DMS 273 (cell line): Measurements from ENCODE around the gene AKAP14.
"Not testable (repeated sequence)": the region's sequence is repeated elsewhere in the genome, so short reads cannot be mapped to it uniquely, and the experiment has no call there.

Experiments
- DNase-seq: peaks from one replicate; lab custom pipeline; 2025; ENCODE audit not compliant: unreplicated experiment; lab: John Stamatoyannopoulos, UW

AKAP14 gene

DNA sequence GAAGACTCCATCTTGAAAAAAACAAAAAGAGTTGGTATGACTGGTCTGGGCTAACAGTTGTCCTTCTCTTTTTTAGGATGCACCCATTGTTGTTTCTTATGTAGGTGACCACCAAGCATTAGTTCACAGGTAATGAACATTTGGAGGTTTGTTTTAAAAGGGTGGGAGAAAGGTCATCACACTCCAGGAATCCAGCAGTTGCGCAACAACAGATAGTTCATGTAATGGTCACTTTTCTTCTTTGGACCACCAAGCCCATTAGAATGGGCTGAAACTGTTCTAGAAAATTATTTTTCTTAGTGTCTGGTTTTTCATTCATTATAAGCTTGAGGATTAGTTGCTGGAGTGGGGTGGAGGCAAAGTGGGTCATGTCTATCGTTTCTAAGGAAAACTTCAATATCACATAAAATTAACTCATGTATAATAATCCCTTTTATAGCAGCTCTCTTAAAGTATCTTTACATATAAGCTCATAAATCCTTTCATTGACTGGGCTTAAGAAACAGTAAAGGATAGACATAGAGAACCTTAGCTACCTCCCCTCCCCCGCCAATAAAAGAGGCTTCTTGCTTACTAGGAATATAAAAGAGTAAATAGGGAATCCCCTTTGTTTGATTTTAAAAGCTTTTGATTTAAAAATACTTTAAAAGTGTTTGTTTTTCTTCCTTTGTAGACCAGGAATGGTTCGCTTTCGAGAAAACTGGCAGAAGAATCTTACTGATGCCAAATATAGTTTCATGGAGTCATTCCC, 24.3 kb downstream of the AKAP14 start:
- no peak for DNase-seq

DNA sequence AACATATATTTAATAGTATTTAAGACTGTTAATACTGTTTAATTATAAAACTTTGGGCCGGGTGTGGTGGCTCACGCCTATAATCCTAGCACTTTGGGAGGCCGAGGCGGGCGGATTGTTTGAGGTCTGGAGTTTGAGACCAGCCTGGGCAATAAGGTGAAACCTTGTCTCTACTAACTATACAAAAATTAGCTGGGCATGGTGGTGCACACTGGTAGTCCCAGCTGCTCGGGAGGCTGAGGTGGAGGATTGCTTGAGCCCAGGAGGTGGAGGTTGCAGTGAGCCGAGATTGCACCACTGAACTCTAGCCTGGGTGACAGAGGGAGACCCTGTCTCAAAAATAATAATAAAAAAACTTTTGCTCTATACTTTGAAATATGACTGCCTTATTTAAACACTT, 26.7 kb downstream of the AKAP14 start:
- DNase-seq, result not testable (repeated sequence)

DNA sequence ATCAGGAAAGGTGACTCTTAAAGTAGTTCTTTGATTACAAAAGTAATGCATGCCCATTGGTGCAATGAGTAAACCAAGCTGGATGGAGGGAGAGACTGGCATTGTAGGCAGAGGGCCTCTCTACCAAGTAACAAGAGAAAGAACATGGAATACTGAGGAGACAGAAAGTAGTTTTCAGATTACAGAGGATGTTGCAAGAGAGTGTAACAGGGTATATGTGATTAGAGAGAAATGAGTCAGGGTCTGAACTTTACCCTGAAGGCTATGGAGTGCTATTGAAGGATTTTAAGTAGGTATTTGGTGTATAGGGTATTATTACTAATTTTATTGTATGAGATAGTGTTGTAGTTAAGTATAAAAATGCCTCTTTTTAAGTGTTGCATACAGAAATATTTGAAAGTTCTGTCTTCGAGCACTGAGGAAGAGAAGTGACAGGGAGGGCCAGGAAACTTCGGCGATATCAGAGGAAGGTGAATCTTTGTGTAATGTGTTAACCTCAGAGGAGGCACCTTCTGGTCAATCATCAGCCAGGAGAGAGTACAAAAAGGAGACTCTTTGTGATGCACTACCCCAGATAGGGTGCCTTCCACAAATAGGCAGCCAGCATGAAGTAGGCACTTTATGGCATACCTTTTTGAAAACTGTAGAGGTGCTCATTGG, 39.7 kb downstream of the AKAP14 start:
- no peak for DNase-seq

DNA sequence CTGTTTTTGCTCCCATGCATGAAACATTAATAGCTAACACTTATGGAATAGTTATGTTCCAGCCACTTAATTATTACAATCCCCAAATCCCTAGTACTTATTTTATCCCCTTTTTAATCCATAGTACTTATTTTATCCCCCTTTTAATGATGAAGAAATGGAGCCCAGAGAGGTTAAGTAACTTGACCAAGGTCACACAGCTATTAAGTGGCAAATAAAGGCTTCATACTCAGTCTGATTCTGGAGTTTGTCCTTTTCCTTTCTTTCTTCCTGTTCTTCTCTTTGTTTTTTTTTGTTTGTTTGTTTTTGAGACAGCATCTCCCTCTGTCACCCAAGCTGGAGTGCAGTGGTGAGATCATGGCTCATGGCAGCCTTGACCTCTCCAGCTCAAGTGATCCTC, 45.6 kb downstream of the AKAP14 start:
- DNase-seq, result no peak

DNA sequence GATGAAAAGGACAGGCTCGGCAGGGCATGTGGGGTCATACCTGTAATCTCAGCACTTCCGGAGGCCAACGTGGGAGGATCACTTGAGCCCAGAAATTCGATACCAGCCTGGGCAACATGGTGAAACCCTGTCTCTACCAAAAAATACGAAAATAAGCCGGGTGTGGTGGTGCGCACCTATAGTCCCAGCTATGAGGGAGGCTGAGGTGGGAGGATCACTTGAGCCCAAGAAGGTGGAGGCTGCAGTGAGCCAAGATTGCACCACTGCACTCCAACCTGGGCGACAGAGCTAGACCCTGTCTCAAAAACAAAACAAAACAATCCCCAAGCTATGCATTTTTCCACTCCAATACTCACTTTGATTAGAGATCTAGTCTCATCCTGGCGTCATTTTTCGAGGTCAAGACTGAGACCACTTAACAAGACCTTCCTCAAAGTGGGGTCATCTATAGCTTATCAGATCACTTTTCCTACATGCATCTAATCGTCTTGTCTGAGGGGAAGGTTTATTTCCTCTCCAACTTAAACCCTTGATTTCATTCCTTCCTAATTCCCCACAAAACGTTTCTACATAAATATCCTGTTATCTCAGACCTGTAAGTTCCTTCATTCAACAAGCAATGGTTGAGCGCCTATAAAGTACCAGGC, 46.6 kb downstream of the AKAP14 start:
- peak; percentile 20 for DNase-seq

DNA sequence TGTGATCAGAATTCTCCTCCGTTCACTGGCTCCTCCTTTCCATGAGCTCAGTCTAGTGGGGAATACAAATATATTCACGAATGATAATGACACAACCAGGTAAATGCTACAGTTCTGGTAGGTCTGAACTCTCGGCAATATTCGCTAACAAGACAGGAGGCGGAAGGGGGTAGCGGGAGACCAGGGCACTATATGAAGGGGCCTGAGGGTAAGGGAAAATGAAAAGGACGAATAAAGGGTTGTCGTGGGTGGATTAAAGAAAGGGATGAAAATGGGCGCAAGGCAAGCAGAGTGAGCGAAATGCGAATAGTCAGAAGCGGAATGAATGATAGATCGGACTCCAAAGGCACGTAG, 47.1 kb downstream of the AKAP14 start:
- DNase-seq, result no peak

DNA sequence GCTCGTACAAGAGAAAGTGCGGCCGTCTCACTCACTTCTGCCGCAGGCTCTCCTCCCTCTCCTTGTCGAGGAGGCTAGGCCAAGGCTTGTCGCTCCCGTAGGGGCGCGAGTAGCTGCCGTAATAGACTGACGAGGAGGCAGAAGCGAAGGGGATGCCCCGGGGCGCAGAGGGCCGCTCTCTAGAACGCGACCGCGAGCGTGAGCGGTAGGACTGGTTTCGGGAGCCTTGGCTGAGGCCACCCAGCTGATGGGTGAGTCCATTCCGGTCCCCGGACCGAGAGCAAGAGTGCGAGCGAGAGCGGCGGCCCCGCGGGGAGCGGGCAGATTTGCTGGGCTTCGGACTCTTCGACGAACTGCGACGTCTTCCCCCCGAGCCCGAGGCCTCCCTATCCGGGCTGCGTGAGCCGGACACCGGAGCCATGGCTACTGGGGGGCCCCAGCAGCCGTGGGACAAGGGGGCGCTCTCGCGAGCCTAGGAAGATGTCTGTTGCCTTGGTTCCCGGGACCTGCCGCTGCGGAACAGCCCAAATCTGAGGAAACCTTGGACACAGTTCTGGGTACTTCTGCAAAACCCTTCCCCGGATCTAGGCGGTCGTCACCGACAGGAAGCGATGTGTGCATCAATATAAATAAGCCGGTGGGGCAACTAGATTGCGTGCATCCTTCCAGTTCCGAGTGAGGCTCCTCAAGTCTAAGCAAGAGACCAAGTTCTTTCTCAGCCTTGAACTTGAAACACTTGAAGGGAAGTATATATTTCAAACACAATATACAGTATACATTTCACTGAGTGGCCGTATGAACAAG, 47.7 kb downstream of the AKAP14 start, which contains the start of gene NKAP:
NKAP (minus strand) TSS at position 567 of the 804 bp plus-strand sequence; CDS start at position 421, 146 bp downstream.
- DNase-seq, result peak; percentile 96

DNA sequence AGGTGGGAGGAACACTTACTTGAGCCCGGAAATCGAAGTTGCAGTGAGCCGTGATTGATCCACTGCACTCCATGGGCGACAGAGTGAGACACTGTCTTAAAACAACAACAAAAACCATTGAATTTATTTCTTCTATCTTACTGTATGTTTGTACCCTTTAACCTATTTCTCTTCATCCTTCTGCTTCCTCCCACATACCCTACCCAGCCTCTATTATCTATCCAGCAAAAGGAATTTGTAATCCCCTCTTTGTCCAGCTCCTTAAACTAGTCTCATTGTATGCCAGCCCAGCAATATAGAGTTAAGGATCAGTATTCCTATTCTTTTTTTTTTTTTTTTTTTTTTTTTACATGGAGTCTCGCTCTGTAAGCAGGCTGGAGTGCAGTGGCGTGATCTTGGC, 49.8 kb downstream of the AKAP14 start:
- no peak for DNase-seq

DNA sequence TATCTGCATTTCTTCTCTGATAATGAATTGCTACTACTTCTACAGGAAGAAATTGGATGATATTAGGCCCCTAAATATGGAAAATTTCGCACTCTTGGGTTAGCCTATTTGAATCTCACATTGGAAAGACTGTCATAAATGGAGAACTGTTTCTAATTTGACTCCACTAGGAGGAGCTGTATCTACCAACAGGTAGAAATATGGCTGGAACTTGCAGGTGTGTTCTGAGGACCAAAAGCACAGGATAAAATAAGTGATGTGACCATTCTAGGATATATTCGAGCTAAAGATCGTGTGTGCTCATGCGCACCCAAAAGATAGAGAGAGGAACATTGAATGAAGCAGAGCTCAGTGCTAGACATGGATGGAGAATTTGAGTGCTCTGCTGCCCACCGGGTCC, 52.7 kb downstream of the AKAP14 start:
- DNase-seq, result peak; percentile 18

DNA sequence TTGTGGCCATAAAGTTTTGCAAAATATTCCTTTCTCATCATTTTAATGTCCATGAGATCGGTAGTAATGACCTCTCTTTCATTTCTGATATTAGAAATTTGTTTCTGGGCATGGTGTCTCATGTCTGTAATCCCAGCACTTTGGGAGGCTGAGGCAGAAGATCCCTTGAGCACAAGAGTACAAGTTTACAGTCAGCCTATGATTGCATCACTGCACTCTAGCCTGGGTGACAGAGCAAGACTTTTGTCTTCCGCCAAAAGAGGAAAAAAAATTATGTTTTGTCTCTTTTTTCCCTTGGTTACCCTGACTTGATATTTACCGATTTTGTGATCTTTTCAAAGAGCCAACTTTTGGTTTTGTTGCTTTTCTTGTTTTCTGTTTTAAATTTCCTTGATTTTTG, 58.7 kb downstream of the AKAP14 start:
- peak; percentile 29 for DNase-seq

DNA sequence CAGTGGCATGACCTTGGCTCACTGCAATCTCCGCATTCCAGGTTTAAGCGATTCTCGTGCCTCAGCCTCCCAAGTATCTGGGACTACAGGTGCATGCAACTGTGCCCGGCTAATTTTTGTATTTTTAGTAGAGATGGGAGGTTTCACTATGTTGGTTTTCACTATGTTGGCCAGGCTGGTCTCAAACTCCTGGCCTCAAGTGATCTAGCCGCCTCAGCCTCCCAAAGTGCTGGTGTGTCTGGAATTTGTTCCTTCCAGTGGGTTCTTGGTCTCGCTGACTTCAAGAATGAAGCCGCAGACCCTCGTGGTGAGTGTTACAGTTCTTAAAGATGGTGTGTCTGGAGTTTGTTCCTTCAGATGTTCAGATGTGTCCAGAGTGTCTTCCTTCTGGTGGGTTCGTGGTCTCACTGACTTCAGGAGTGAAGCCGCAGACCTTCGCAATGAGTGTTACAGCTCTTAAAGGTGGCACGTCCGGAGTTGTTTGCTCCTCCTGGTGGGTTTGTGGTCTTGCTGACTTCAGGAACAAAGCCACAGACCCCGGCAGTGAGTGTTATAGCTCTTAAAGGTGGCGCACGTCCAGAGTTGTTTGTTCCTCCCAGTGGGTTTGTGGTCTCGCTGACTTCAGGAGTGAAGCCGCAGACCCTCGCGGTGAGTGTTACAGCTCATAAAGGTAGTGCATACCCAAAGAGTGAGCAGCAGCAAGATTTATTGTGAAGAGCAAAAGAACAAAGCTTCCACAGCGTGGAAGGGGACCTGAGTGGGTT, 60.3 kb downstream of the AKAP14 start:
- not testable (repeated sequence) for DNase-seq

DNA sequence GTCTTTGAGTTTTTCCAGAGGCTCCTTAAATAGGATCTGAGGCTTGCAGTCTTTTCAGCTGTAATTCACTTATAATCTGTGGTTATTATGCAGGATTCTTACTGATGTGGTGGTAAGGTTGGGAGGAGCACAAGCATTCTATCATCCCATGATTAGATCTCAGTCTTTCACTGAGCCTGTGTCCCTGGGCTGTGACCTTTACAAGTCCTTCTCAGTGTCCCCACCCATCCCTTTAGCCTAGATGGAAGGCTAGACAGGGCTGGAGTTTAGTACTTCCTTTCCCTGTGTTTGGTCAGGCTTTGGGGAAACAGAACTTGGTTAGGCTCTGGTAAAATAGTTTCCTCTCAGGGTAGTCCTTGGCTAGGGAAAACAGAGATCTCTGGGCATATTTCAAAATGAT, 64.9 kb downstream of the AKAP14 start:
- no peak for DNase-seq

DNA sequence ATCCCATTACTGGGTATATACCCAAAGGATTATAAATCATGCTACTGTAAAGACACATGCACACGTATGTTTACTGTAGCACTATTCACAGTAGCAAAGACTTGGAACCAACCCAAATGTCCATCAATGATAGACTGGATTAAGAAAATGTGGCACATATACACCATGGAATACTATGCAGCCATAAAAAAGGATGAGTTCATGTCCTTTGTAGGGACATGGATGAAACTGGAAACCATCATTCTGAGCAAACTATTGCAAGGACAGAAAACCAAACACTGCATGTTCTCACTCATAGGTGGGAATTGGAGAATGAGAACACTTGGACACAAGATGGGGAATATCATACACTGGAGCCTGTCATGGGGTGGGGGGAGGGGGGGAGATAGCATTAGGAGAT, 71.1 kb downstream of the AKAP14 start:
- not testable (repeated sequence) for DNase-seq
